Psoas muscle (tissue), 8 donors: ENCODE measurements around the gene FOSL1. TPM values are rescaled to one million over a fixed set of nuclear protein-coding genes. Genes with fewer than 3 reads are reported as not detected.

Experiments
- ATAC-seq, 4 donors: fragments of 200-7000 bp; cut with Tn5 transposase; one replicate each; pipeline ENCODE4 v1.9.1; 2020; ENCODE audit warnings: moderate library complexity in 3 of 4, mild to moderate bottlenecking in 2 of 4
- DNase-seq, 2 donors: peaks; one replicate each; pipeline ENCODE4 v3.0.0-alpha.2; 2020
- H3K27ac ChIP-seq: fragments of 200-600 bp; one replicate; pipeline ENCODE4 v1.8.0; 2022
- H3K27me3 ChIP-seq, 3 donors: fragments of 200-600 bp in 1 of 3; one replicate each; pipeline versions ENCODE4 v1.6.1 to v1.8.0; 2013 to 2022; ENCODE audit warnings: low read length in 2 of 3, mild to moderate bottlenecking in 2 of 3, moderate library complexity in 1 of 3; ENCODE audit not compliant: insufficient read depth in 3 of 3
- H3K36me3 ChIP-seq, 2 donors: fragments of 200-600 bp in 1 of 2; one replicate each; pipeline versions ENCODE4 v1.6.1 to v1.8.0; 2013 to 2022; ENCODE audit warnings: low read depth in 1 of 2, mild to moderate bottlenecking in 1 of 2, moderate library complexity in 1 of 2; ENCODE audit not compliant: insufficient read depth in 1 of 2
- H3K4me1 ChIP-seq: fragments of 200-600 bp; one replicate; pipeline ENCODE4 v1.8.0; 2022
- H3K4me3 ChIP-seq: fragments of 200-600 bp; one replicate; pipeline ENCODE4 v1.8.0; 2022; ENCODE audit warnings: mild to moderate bottlenecking
- H3K9me3 ChIP-seq: fragments of 200-600 bp; one replicate; pipeline ENCODE4 v1.8.0; 2022
- CTCF ChIP-seq: fragments of 200-600 bp; IDR thresholded peaks from one replicate; pipeline ENCODE4 v1.8.0; 2022; ENCODE audit warnings: antibody characterized with exemption
- WGBS, 3 donors: extraction: QIAGEN DNeasy Blood & Tissue Kit; methylation state at CpG; one replicate each; pipeline versions ENCODE4 v1.1.6 to v1.1.7; 2013; 5-methylcytosine and 5-hydroxymethylcytosine counted together
- intact Hi-C, 2 donors: fragments of 100-400 bp; cut with DNase I; formaldehyde crosslinking; loops; one replicate each; pipeline versions ENCODE4 v1.11.0 to v1.14.2; 2022
- polyA plus RNA-seq, 3 donors: library from polyadenylated mRNA; stranded (reverse); fragments of 200-250 nt; gene quantifications; one replicate each; pipeline ENCODE4 v1.2.3, GENCODE V29; 2013
- total RNA-seq, 4 donors: library from RNA; stranded (reverse); fragmentation: NEBNext Ultra II Directional in 2 of 4; extraction: Animal tissue kit (Norgen Biotek cat#: 25700) in 2 of 4; gene quantifications; one replicate each; pipeline versions ENCODE4 v1.2.1 to v1.2.4, GENCODE V29; 2021 to 2023
- donor health status: healthy with polysubstance abuse.
- donor health status: DM: no; HTN: no; CAD: no; lungs with moderate emphysema.
- donor health status: Bipolar disorder and iron deficiency.
- donor health status: healthy.
- donor health status: DM: yes; HTN: yes; CAD: no.
- donor health status: DM: no; HTN: no; CAD: no.
- donor health status: DM: no; HTN: no; CAD: no.
- donor health status: DM: yes; HTN: yes; CAD: no.

Gene FOSL1
- total and polyA plus RNA-seq, 7 donors = 0.75 to 257 (median 10.4) TPM

GRCh38 chr11:65868076-65868667 is 32.0 kb downstream of the FOSL1 start:
- Histone ChIP-seq H3K9me3 (no peaks in the 10 kb centered on the region), H3K27me3 (no peaks in the 10 kb centered on the region), H3K36me3 (peaks cover 0 to 75% of the 10 kb centered on the region in 2 donors), H3K4me1 (peaks cover 12% of the 10 kb centered on the region), H3K4me3 (no peak overlapping the region), H3K27ac (no peak overlapping the region)
- no peak for TF ChIP-seq CTCF
- ATAC-seq (peak in 2 of 4 donors; percentile 14 to 27), DNase-seq (peak in 1 of 2 donors; percentile 17)
- intact Hi-C loops = no loop called here
- 82 to 84% (median 83%) methylated on average over 19 of the region's 19 CpGs for WGBS, 3 donors

GRCh38 chr11:65867284-65868071 is 32.7 kb downstream of the FOSL1 start:
- intact Hi-C loops = no loop called here
- H3K4me1 ChIP-seq = peaks cover 12% of the 10 kb centered on the region
- WGBS, 3 donors = 62 to 69% (median 63%) methylated on average over 29 of the region's 29 CpGs
- no peak for TF ChIP-seq CTCF
- ATAC-seq = peak in 1 of 4 donors; percentile 25
- H3K27ac ChIP-seq = no peak overlapping the region
- no peaks in the 10 kb centered on the region for H3K27me3 ChIP-seq
- peaks cover 0 to 82% of the 10 kb centered on the region in 2 donors for H3K36me3 ChIP-seq
- H3K4me3 ChIP-seq = no peak overlapping the region
- DNase-seq = peak; percentile 25 to 42
- H3K9me3 ChIP-seq = no peaks in the 10 kb centered on the region

GRCh38 chr11:65866509-65867283 is 33.5 kb downstream of the FOSL1 start:
- intact Hi-C loops = no loop called here
- no peak for TF ChIP-seq CTCF
- WGBS, 3 donors = 80 to 83% (median 82%) methylated on average over 21 of the region's 21 CpGs
- H3K27ac ChIP-seq = no peak overlapping the region
- DNase-seq = peak; percentile 11 to 46
- H3K9me3 ChIP-seq = no peaks in the 10 kb centered on the region
- no peaks in the 10 kb centered on the region for H3K27me3 ChIP-seq
- peaks cover 0 to 90% of the 10 kb centered on the region in 2 donors for H3K36me3 ChIP-seq
- no peak overlapping the region for H3K4me3 ChIP-seq
- H3K4me1 ChIP-seq = peaks cover 15% of the 10 kb centered on the region
- no peak for ATAC-seq

GRCh38 chr11:65865550-65866172 is 34.5 kb downstream of the FOSL1 start:
- TF ChIP-seq CTCF = no peak
- DNase-seq = peak in 1 of 2 donors; percentile 34
- H3K9me3 ChIP-seq = no peaks in the 10 kb centered on the region
- H3K27me3 ChIP-seq = no peaks in the 10 kb centered on the region
- intact Hi-C loops = no loop called here
- ATAC-seq = no peak
- peaks cover 14% of the 10 kb centered on the region for H3K4me1 ChIP-seq
- H3K4me3 ChIP-seq = no peak overlapping the region
- 80 to 89% (median 81%) methylated on average over 9 of the region's 9 CpGs for WGBS, 3 donors
- no peak overlapping the region for H3K27ac ChIP-seq
- H3K36me3 ChIP-seq = peaks cover 0 to 86% of the 10 kb centered on the region in 2 donors
